LHCN-M2 (cell line): ENCODE measurements around the gene ALX4. TPM values are rescaled to one million over a fixed set of nuclear protein-coding genes. Genes with fewer than 3 reads are reported as not detected.

ENCODE experiments used
- total RNA-seq: library from RNA; depleted of rRNA; stranded (reverse); fragments of >200 nt; gene quantifications from 2 replicates; pipeline ENCODE4 v1.2.3, GENCODE V29; 2014; rRNA removed

The ALX4 gene
- total RNA-seq, 1 experiment from 2014 or later: not detected

Other genes with a start within 250 kb of the ALX4 start
- 10.9 and 14.6 TPM in 2 replicates for gene ACCS, start 243.9 kb downstream of the ALX4 start, total RNA-seq
- gene EXT2, start 214.5 kb downstream of the ALX4 start, total RNA-seq: 71.4 and 82.3 TPM in 2 replicates